Measurements from ENCODE around the gene UBE2C.

- TF ChIP-seq EP300 (conservative IDR thresholded peaks at IDR 0.05; ENCODE audit: poor library complexity, severe bottlenecking) (no peak), RAD21 (conservative IDR thresholded peaks at IDR 0.05) (no peak), CTCF (IDR thresholded peaks at IDR 0.05; ENCODE audit: poor library complexity, severe bottlenecking) (no peak), TAF1 (IDR thresholded peaks at IDR 0.05; ENCODE audit: low read depth) (no peak)
These were observed 51.4 kb downstream of the UBE2C start for GRCh38 chr20:45863543-45864470.

All from neural cell (in vitro differentiated cells).